ENCODE measurements around the gene CYP2J2. TPM values are rescaled to one million over a fixed set of nuclear protein-coding genes. Genes with fewer than 3 reads are reported as not detected.

Gene CYP2J2
- total and polyA plus RNA-seq, 2 donors (not counting 1 experiment from before 2014, with no cell fraction given): 0.34 to 0.91 TPM

GRCh38 chr1:59885160-59885832, 41.3 kb downstream of the CYP2J2 start:
- Histone ChIP-seq H4K20me1 (ENCODE audit: control insufficient read depth, insufficient read depth, low read length, poor library complexity, severe bottlenecking) (no peaks in the 10 kb centered on the region), H3K4me2 (replicated peaks; ENCODE audit: low read depth, low read length, poor library complexity, severe bottlenecking) (no peak overlapping the region), H3K4me3 (ENCODE audit: control extremely low read depth in 1 of 5, extremely low read depth in 1 of 5, insufficient read depth in 1 of 5, low read depth in 2 of 5, low read length in 4 of 5) (no peak overlapping the region), H2AFZ (ENCODE audit: insufficient read depth, low read depth, low read length, poor library complexity, severe bottlenecking) (no peak overlapping the region), H3K79me2 (ENCODE audit: control insufficient read depth, insufficient read depth, low read length) (no peaks in the 10 kb centered on the region), H3K4me1 (ENCODE audit: control insufficient read depth in 2 of 2, insufficient read depth in 2 of 2, low read length in 2 of 2) (no peaks in the 10 kb centered on the region), H3K27ac (ENCODE audit: low read length in 2 of 2) (no peak overlapping the region), H3K9me3 (ENCODE audit: control extremely low read depth in 1 of 3, control insufficient read depth in 2 of 3, insufficient read depth in 1 of 3, low read length in 2 of 3) (peaks cover 0 to 7% (median 3%) of the 10 kb centered on the region in 3 donors), H3K36me3 (replicated peaks in 1 of 2; ENCODE audit: control extremely low read depth in 1 of 2, control insufficient read depth in 1 of 2, extremely low read depth in 1 of 2, insufficient read depth in 2 of 2, low read length in 1 of 2) (no peaks in the 10 kb centered on the region), H3K27me3 (replicated peaks in 1 of 4; ENCODE audit: control extremely low read depth in 1 of 4, control insufficient read depth in 3 of 4, insufficient read depth in 4 of 4, low read length in 3 of 4) (no peaks in the 10 kb centered on the region), H3K9ac (ENCODE audit: low read length) (no peak overlapping the region)
- H3K9me3 Mint-ChIP-seq (ENCODE audit: insufficient read depth): peaks cover 4% of the 10 kb centered on the region
- no peaks in the 10 kb centered on the region for H3K4me1 Mint-ChIP-seq
- no peak overlapping the region for H3K27ac Mint-ChIP-seq
- no peak overlapping the region for H3K4me3 Mint-ChIP-seq
- TF ChIP-seq EZH2 (IDR thresholded peaks at IDR 0.05; ENCODE audit: borderline replicate concordance, insufficient read depth, low read depth, low read length, poor library complexity, severe bottlenecking) (no peak), CTCF (IDR thresholded peaks at IDR 0.05) (no peak)
- intact Hi-C loops (cut with micrococcal nuclease): no loop called here
- ATAC-seq (ENCODE audit: low read depth) (no peak), DNase-seq (no peak)
- peaks cover 12% of the 10 kb centered on the region for H3K27me3 Mint-ChIP-seq
- ChIA-PET POLR2A (no interaction called here), CTCF (interaction anchor here (1.4 kb wide), 1 partner anchor 62 kb away, joined by 6 read pairs; no protein-coding TSS in a partner anchor)
- WGBS (ENCODE audit: insufficient coverage): 60% methylated on average over 1 of the region's 3 CpGs

DNA sequence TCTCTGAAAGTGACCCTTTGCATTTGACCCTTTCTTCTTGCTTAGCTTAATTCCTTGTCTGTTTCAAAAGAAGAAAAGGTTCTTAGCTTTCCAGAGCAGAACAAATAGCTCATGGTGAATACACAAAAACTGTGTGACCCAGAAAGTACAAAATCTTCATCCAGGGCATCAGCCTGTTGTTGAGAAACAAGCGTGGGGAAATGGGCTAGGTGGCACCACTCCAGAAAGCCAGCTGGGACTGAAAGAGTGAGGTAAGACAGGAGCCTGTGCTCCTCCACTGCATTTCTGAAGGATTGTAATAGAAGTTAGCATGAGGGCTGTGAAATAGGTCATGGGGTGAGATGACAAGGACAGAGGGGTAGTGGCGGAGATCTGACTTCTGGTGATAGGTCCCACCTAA, 45.8 kb downstream of the CYP2J2 start:
- no peak for TF ChIP-seq EZH2 (IDR thresholded peaks at IDR 0.05; ENCODE audit: borderline replicate concordance, insufficient read depth, low read depth, low read length, poor library complexity, severe bottlenecking)
- no peak for TF ChIP-seq CTCF (IDR thresholded peaks at IDR 0.05)
- H3K27ac ChIP-seq (ENCODE audit: low read length in 2 of 2): no peak overlapping the region
- 92% methylated on average over 1 of the region's 2 CpGs for WGBS (ENCODE audit: insufficient coverage)
- H3K4me1 ChIP-seq (ENCODE audit: control insufficient read depth in 2 of 2, insufficient read depth in 2 of 2, low read length in 2 of 2): no peaks in the 10 kb centered on the region
- DNase-seq (no peak), ATAC-seq (ENCODE audit: low read depth) (no peak)
- intact Hi-C loops (cut with micrococcal nuclease): no loop called here
- Mint-ChIP-seq H3K27ac (no peak overlapping the region), H3K27me3 (peaks cover 8% of the 10 kb centered on the region), H3K9me3 (ENCODE audit: insufficient read depth) (peaks cover 6% of the 10 kb centered on the region), H3K4me1 (no peaks in the 10 kb centered on the region), H3K4me3 (no peak overlapping the region)
- H3K79me2 ChIP-seq (ENCODE audit: control insufficient read depth, insufficient read depth, low read length): no peaks in the 10 kb centered on the region
- no peak overlapping the region for H3K4me2 ChIP-seq (replicated peaks; ENCODE audit: low read depth, low read length, poor library complexity, severe bottlenecking)
- no peaks in the 10 kb centered on the region for H4K20me1 ChIP-seq (ENCODE audit: control insufficient read depth, insufficient read depth, low read length, poor library complexity, severe bottlenecking)
- POLR2A ChIA-PET: no interaction called here
- CTCF ChIA-PET: interaction anchor here (3.0 kb wide), 1 partner anchor 67 kb away, joined by 18 read pairs; no protein-coding TSS in a partner anchor
- no peak overlapping the region for H3K4me3 ChIP-seq (ENCODE audit: control extremely low read depth in 1 of 5, extremely low read depth in 1 of 5, insufficient read depth in 1 of 5, low read depth in 2 of 5, low read length in 4 of 5)
- no peak overlapping the region for H3K9ac ChIP-seq (ENCODE audit: low read length)
- H3K9me3 ChIP-seq (ENCODE audit: control extremely low read depth in 1 of 3, control insufficient read depth in 2 of 3, insufficient read depth in 1 of 3, low read length in 2 of 3): peaks cover 1 to 17% (median 5%) of the 10 kb centered on the region in 3 donors
- no peaks in the 10 kb centered on the region for H3K36me3 ChIP-seq (replicated peaks in 1 of 2; ENCODE audit: control extremely low read depth in 1 of 2, control insufficient read depth in 1 of 2, extremely low read depth in 1 of 2, insufficient read depth in 2 of 2, low read length in 1 of 2)
- H3K27me3 ChIP-seq (replicated peaks in 1 of 4; ENCODE audit: control extremely low read depth in 1 of 4, control insufficient read depth in 3 of 4, insufficient read depth in 4 of 4, low read length in 3 of 4): no peaks in the 10 kb centered on the region
- no peak overlapping the region for H2AFZ ChIP-seq (ENCODE audit: insufficient read depth, low read depth, low read length, poor library complexity, severe bottlenecking)
